ENCODE data around the gene VAC14. TPM values are rescaled to one million over a fixed set of nuclear protein-coding genes. Genes with fewer than 3 reads are reported as not detected.
A peak's percentile ranks its signal among the peaks of the same experiment; 100 is the strongest.

The VAC14 gene
- total and polyA plus RNA-seq, 5 donors, result 18.2 to 27.4 (median 23.0) TPM

DNA sequence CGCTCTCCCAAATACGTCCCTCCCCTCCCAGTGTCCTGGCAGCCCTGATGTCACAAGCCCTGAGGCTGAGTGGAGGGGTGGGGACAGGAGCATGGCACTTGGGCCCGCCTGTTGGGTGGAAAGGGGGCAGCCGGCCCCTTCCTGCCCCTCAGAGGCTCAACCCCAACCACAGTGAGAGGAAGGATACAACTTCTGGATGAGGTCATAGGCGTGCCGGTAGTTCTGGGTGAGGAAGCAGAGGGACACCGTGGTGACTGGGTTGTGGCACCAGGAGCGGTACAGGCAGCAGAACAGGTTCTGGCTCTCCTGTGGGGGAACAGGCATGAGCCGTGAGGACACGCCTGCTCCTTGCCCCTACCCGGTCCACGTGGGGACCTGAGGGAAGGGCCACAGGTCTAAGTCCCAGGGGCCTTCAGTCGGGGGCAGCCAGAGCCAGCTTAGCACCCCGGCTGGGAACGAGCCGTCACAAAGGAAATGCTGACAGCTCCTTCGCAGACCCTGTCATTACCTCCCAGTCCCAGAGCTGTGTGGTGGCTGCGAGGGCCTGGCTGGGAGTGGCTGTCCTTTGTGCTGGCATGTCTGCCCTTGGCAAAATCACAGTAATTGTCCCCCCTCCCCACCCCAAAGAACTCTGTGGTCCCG lies 103.9 kb downstream of the VAC14 start:
- intact Hi-C loops (cut with DNase I), result no loop called here

DNA sequence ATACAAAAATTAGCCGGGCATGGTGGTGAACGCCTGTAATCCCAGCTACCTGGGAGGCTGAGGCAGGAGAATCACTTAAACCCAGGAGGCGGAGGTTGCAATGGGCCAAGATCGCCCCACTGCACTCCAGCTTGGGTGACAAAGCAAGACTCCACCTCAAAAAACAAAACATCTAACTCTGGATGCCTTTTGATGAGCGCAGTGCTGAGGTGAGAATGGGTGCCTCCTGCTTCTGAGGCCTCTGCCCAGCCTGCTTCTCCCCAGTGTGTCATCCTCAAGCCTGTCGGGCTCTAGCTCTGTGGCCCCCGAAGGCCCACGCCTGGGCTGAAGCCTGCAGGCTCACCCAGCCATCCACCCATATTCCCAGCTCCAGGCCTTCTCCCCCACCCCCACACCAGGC lies 104.6 kb downstream of the VAC14 start:
- ATAC-seq (no peak), DNase-seq (no peak)
- H3K9me3 ChIP-seq (ENCODE audit: control insufficient read depth, low read length), result no peaks in the 10 kb centered on the region
- peaks cover 34% of the 10 kb centered on the region for H3K4me1 ChIP-seq (ENCODE audit: control insufficient read depth, insufficient read depth, low read length)
- no peak overlapping the region for H3K27ac ChIP-seq (ENCODE audit: low read length)
- WGBS, result 96% methylated on average over 8 of the region's 8 CpGs
- no peaks in the 10 kb centered on the region for H3K27me3 ChIP-seq (ENCODE audit: control insufficient read depth, insufficient read depth)
- H3K4me3 ChIP-seq (ENCODE audit: low read length), result no peak overlapping the region
- intact Hi-C loops (cut with DNase I), result no loop called here

More for the DNA sequence above, 103.9 kb downstream of the VAC14 start:
- DNase-seq (no peak), ATAC-seq (no peak)
- H3K4me3 ChIP-seq (ENCODE audit: low read length), result no peak overlapping the region
- 51% methylated on average over 19 of the region's 19 CpGs for WGBS
- H3K9me3 ChIP-seq (ENCODE audit: control insufficient read depth, low read length), result no peaks in the 10 kb centered on the region
- peak overlapping the region; percentile 13 for H3K27ac ChIP-seq (ENCODE audit: low read length)
- H3K4me1 ChIP-seq (ENCODE audit: control insufficient read depth, insufficient read depth, low read length), result peaks cover 28% of the 10 kb centered on the region
- H3K27me3 ChIP-seq (ENCODE audit: control insufficient read depth, insufficient read depth), result no peaks in the 10 kb centered on the region

DNA sequence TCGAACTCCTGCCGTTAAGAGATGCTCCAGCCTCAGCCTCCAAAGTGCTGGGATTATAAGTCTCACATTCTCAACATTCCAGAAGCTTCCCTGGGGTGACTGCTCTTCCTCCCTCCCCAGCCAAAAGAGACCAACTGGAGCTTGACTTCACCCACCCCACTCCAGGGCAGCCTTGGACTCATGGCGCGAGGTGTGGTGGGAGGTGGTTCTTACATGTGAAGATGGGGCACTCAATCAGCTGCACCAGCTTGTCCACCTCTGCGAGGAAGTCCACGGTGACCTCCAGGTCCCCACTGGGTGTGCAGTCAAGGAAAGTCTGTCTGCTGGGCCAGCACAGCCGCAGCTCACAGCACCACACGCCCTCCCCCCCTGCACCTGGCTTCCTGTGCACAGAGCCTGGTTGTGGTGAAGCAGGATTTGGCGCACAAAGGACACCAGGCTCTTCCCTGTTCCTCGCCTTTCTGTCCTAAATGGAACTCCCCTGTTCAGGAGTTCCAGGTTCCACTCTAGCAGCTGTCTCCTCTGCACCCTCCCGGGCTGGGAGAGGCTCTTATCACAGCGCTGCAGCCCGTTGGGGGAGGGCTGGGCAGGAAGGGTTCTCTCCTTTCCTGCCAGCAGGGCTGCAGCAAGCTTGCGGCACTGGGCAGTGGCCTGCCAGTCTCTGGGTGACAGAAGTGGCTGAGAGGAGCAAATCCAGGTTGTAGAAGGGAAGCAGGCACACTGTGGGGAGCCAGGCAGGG lies 105.5 kb downstream of the VAC14 start:
- DNase-seq (peak in 2 of 3 donors; percentile 78 to 84), ATAC-seq (peak; percentile 14 to 19)
- H3K9me3 ChIP-seq (ENCODE audit: control insufficient read depth, low read length), result no peaks in the 10 kb centered on the region
- 52% methylated on average over 14 of the region's 14 CpGs for WGBS
- peak overlapping the region; percentile 67 for H3K27ac ChIP-seq (ENCODE audit: low read length)
- H3K27me3 ChIP-seq (ENCODE audit: control insufficient read depth, insufficient read depth), result no peaks in the 10 kb centered on the region
- intact Hi-C loops (cut with DNase I), result no loop called here
- peaks cover 43% of the 10 kb centered on the region for H3K4me1 ChIP-seq (ENCODE audit: control insufficient read depth, insufficient read depth, low read length)
- H3K4me3 ChIP-seq (ENCODE audit: low read length), result no peak overlapping the region

DNA sequence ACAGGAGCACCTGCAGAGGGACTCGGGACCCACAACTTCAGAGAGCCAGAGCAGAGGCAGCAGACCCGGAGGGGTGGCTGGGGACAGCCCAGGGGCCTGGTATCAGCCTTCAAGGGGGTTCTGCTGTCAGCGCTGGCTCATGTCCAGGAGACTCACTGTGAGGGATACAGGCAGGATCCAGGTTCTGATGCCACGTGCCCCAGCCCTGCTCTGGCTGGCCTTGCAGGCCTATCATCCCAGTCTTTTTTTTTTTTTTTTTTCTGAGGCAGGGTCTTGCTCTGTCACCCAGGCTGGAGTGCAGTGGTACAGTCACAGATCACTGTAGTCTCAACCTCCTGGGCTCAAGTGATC lies 106.1 kb downstream of the VAC14 start:
- 57% methylated on average over 4 of the region's 4 CpGs for WGBS
- H3K4me3 ChIP-seq (ENCODE audit: low read length), result no peak overlapping the region
- DNase-seq, result peak in 2 of 3 donors; percentile 64 to 71
- peak overlapping the region; percentile 71 for H3K27ac ChIP-seq (ENCODE audit: low read length)
- H3K4me1 ChIP-seq (ENCODE audit: control insufficient read depth, insufficient read depth, low read length), result peaks cover 45% of the 10 kb centered on the region
- H3K27me3 ChIP-seq (ENCODE audit: control insufficient read depth, insufficient read depth), result no peaks in the 10 kb centered on the region
- ATAC-seq, result no peak
- H3K9me3 ChIP-seq (ENCODE audit: control insufficient read depth, low read length), result no peaks in the 10 kb centered on the region
- intact Hi-C loops (cut with DNase I), result no loop called here

DNA sequence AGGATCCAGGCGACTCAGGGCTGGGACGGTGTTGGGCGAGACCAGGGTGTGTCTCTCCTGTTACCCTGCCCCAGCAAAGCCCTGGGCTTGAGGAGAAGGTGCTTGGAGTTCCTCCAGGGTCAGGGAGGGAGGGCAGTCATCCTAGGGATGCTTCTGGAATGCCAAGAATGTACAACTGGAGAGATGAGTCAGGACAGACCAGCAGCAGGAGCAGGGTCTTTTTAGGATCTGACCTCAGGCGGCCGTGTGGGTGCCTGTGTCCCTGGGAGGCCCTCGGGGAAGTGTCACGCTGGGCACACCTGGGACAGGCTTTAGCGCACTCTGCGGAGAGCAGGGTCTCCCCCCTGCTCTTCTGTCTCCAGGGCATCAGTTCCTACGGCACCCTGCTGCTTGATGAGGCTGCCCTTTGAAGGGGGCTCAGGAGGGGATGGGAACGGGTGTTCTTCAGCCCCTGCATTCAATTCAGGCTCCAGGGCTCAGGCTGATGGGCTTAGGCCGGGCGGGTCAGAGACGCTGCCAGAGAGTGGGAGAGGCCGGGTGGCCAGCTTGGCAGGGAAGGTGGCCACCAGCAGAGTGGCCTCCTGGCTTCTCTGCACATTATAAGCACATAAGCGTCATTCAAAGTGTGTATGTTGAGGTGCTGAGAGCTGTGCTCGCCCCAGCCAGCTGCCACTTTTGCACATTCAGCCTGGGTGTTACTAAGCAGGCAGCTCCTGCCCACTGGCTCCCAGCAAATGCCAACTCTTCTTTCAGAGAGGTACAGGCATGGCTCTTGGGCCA lies 106.7 kb downstream of the VAC14 start:
- WGBS, result 78% methylated on average over 17 of the region's 17 CpGs
- H3K27ac ChIP-seq (ENCODE audit: low read length), result peak overlapping the region; percentile 71
- no peak overlapping the region for H3K4me3 ChIP-seq (ENCODE audit: low read length)
- peak in 2 of 3 donors; percentile 47 for DNase-seq
- H3K27me3 ChIP-seq (ENCODE audit: control insufficient read depth, insufficient read depth), result no peaks in the 10 kb centered on the region
- peaks cover 47% of the 10 kb centered on the region for H3K4me1 ChIP-seq (ENCODE audit: control insufficient read depth, insufficient read depth, low read length)
- H3K9me3 ChIP-seq (ENCODE audit: control insufficient read depth, low read length), result no peaks in the 10 kb centered on the region
- no peak for ATAC-seq
- intact Hi-C loops (cut with DNase I), result no loop called here

DNA sequence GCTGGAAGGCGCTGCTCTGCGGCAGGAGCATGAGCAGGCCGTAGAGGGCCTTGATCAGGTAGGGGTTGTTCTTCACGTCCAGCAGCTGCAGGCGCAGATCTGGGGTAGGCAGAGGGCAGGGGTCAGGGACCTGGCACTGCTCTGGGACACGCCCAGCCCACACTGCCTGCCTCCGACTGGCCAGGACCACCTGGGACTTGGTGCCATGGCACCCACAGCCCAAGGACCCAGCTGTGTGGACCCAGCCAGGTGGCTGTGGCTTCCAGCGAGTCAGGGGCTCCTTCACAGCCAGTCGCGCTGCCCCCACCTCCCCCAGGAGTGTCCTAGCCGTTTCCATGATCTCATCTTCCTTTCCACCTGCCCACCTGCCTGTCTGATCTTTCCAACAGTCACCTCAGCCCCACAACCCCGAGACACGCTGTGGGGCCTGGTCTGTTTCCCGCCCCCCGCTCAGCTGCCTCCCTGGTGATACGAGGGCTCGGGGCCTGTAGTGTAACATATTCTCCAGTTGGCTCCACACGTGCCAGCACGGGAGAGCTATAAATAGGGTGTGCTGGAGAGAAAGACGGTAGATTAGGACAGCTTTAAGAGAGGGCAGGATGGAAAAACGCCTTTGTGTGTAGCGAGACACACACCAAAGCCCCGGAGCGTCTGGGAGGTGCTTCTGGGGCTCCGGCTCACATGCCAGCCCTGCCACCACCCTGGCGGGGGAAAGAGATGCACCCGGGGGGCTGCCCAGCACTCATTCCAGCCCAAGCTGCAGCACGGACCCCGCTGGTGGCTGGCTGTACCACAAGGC lies 107.9 kb downstream of the VAC14 start:
- intact Hi-C loops (cut with DNase I), result no loop called here
- peaks cover 59% of the 10 kb centered on the region for H3K4me1 ChIP-seq (ENCODE audit: control insufficient read depth, insufficient read depth, low read length)
- no peak overlapping the region for H3K4me3 ChIP-seq (ENCODE audit: low read length)
- ATAC-seq (peak; percentile 33 to 39), DNase-seq (peak; percentile 55 to 80 (median 76))
- H3K27me3 ChIP-seq (ENCODE audit: control insufficient read depth, insufficient read depth), result no peaks in the 10 kb centered on the region
- H3K9me3 ChIP-seq (ENCODE audit: control insufficient read depth, low read length), result no peaks in the 10 kb centered on the region
- H3K27ac ChIP-seq (ENCODE audit: low read length), result peak overlapping the region; percentile 71
- WGBS, result 62% methylated on average over 29 of the region's 29 CpGs

DNA sequence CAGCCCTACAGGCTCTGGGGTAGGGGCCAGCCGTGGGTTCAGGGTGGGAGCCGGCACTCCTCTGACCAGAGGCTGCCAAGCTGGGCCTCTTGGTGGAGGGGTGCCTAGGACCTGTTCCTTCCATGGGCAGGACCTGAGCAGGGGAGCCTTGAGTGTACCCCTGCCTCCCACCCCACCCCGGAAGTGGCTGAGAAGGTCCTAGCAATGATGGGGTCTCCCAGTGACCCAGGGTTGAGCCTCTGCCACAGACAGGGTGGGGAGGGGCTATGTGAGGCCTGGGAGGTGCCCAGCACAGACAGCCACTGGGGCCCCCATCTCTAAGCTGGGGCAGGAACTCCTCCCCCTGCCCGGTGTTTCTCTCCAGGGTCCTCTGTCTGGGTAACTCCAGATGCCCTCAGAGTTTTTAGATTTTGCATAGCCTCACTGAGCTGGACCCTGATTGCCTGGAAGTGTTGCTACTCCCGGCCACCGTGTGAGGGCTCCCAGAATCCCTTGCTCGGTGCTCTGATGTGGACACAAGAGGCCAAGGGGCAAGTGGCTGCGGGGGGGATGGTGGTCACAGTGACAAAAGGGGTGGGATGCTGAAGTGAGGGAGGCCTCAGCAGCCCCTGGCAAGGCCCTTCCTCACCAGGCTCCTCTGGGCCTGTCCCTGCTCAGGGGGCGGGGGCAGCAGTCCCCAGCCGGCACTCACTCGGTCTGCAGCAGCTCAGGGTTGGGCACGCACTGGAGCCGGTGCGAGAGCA lies 108.7 kb downstream of the VAC14 start:
- no peaks in the 10 kb centered on the region for H3K27me3 ChIP-seq (ENCODE audit: control insufficient read depth, insufficient read depth)
- peaks cover 59% of the 10 kb centered on the region for H3K4me1 ChIP-seq (ENCODE audit: control insufficient read depth, insufficient read depth, low read length)
- WGBS, result 49% methylated on average over 14 of the region's 14 CpGs
- DNase-seq (peak; percentile 25 to 71 (median 50)), ATAC-seq (no peak)
- H3K9me3 ChIP-seq (ENCODE audit: control insufficient read depth, low read length), result no peaks in the 10 kb centered on the region
- H3K4me3 ChIP-seq (ENCODE audit: low read length), result no peak overlapping the region
- peak overlapping the region; percentile 59 for H3K27ac ChIP-seq (ENCODE audit: low read length)
- intact Hi-C loops (cut with DNase I), result no loop called here

DNA sequence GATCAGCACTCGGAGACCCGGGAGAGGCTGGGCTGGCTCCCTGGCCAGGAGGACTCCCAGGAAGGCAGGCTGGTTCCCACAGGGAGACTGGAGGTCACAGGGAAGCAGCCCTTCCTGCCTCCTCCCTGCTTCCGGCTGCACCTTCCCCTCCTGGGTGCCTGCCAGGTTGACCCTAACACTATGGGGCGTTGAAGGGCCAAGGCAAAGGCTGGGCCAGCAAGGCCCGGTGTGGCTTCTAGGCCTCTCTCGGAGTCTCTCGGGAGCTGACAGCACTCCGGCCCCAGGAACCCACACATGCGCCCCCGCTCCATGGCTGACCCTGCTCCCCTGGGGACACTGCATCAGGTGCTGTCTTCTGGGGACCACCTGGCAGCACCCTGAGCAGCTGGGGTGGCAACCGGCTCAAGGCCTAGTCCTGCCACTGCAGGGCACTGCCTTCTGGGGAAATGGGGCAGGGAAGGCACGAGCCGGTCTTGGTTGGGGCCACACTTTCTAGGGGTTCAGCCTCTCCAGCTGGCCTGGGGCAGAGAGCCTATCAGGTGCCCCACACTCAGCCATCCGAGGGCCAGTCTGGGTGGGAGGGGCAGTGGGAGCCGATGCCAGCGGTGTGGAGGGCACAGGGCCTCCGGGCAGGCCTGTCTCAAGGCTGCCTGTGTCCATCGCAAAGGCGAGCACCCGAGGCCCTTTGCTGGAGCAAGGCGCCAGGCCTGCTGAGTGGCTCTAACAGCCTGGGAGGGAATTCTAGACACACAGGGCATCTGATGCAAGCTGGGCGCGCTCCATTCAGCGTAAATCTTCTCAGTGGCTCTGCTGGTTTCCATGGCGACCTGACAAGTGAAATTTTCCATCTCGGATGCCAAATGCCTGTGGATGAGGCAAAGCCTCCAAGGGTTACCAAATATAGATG lies 109.5 kb downstream of the VAC14 start:
- 55% methylated on average over 26 of the region's 26 CpGs for WGBS
- no peaks in the 10 kb centered on the region for H3K27me3 ChIP-seq (ENCODE audit: control insufficient read depth, insufficient read depth)
- ATAC-seq, result peak; percentile 44 to 61

DNA sequence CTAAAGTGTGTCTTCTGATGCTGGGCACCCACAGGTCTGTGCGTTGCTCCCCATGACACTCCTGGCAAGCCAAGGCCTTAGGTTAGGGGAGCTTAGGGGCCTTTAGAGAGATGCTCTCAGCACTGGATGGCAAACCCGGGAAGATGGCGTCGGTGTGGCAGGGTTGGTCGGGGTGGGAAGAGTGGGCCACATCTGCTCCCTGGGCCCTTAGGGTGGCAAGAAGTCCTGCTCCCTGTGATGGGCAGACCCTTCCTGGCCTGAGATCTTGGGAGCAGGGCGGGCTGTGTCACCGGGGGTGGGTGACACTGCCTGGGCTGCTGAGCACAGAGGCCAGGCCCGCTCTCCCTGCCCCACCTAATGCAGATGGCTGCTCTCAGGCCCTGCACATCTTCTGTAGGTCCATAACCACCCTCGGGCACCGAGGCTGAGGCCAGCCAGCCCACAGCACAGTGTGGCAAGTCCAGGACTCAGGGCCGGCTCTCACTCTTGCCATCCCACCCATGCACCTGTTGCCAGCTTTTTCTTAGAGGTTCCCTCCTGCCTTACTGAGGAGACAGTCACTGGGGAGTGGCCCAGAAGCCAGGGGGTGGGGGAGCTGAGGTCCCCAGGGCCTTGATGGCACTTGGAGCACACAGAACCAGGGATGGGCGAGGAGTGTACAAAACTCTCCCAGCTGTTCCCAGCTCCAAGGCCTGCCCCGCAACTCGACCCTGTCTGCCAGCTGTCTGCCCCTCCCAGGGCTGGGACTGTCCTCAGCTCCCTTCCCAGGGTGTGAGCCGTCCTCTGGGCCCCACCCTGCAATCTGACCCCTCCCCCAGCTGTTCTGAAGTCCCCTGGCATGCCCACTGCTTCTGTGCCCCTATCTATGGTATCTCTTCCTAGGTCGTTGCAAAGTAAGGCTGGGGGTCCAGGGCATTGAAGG lies 110.7 kb downstream of the VAC14 start:
- intact Hi-C loops (cut with DNase I), result loop anchor here in 3 of 4 donors (5.0 to 10.0 kb wide), 3 partner anchors 45 to 85 kb away; no protein-coding TSS in a partner anchor
- H3K27ac ChIP-seq (ENCODE audit: low read length), result peak overlapping the region; percentile 91
- WGBS, result 84% methylated on average over 16 of the region's 16 CpGs
- no peak overlapping the region for H3K4me3 ChIP-seq (ENCODE audit: low read length)
- no peak for ATAC-seq
- DNase-seq, result peak; percentile 35 to 67 (median 65)
- peaks cover 53% of the 10 kb centered on the region for H3K4me1 ChIP-seq (ENCODE audit: control insufficient read depth, insufficient read depth, low read length)
- no peaks in the 10 kb centered on the region for H3K9me3 ChIP-seq (ENCODE audit: control insufficient read depth, low read length)
- no peaks in the 10 kb centered on the region for H3K27me3 ChIP-seq (ENCODE audit: control insufficient read depth, insufficient read depth)

More for the DNA sequence above, 109.5 kb downstream of the VAC14 start:
- Histone ChIP-seq H3K9me3 (ENCODE audit: control insufficient read depth, low read length) (no peaks in the 10 kb centered on the region), H3K4me1 (ENCODE audit: control insufficient read depth, insufficient read depth, low read length) (peaks cover 56% of the 10 kb centered on the region), H3K4me3 (ENCODE audit: low read length) (no peak overlapping the region), H3K27ac (ENCODE audit: low read length) (peak overlapping the region; percentile 59)
- intact Hi-C loops (cut with DNase I), result no loop called here
- DNase-seq, result peak; percentile 92 to 93 (median 92)
